ENCODE measurements around the gene SCN7A.
"Not testable (repeated sequence)": the region's sequence is repeated elsewhere in the genome, so short reads cannot be mapped to it uniquely, and the experiment has no call there.

Gene SCN7A

GRCh38 chr2:166494140-166494624, at the start of gene SCN7A:
SCN7A (minus strand) TSS chr2:166494249; CDS start chr2:166477696, 16,553 bp downstream.
- no peak for DNase-seq

- DNase-seq, result no peak
Measured at GRCh38 chr2:166539340-166540162, 45.5 kb upstream of the SCN7A start.

GRCh38 chr2:166536111-166536510, 42.1 kb upstream of the SCN7A start:
- no peak for DNase-seq

DNA sequence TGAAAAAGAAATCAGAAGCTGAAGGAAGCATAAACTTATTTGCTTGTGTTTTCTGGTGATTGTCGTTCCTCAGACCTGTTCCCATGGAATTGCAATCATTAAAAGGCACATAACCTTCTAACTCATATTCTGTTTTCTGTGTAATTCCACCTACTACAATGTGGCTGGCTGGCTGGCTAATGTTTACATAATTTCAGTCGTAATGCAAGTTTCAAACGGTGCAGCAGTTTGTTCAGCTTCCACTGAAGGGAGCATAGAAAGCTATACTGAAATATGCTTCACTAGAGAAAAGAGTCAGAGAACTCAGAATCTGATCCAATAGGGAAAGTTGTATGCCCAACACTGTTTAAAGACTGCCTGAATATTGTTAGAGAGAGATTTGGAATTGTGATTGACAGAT, 27.1 kb upstream of the SCN7A start:
- DNase-seq, result no peak

DNA sequence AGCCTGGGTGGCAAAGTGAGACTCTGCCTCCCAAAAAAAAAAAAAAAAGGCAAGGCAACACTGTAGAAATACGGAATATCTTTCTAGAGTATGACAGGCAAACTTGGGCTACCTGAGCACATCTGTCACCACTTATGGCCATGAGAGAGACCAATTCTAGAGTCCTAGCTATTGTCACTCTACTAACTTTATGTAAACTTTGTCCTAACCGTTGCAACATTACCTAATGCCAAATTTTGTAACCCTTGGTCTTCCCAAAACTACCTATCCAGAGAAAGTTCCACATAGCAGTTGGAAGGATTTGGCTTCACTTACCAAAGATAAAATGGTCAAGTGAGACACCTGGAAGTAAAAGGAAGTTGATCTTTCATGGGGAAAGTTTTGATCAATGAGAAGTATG, 26.6 kb upstream of the SCN7A start:
- no peak for DNase-seq

- no peak for DNase-seq
Measured at GRCh38 chr2:166519391-166519962, 25.4 kb upstream of the SCN7A start.

GRCh38 chr2:166518634-166519390, 24.8 kb upstream of the SCN7A start:
- no peak for DNase-seq

- DNase-seq, result no peak
Measured at GRCh38 chr2:166517533-166518061, 23.5 kb upstream of the SCN7A start.

DNA sequence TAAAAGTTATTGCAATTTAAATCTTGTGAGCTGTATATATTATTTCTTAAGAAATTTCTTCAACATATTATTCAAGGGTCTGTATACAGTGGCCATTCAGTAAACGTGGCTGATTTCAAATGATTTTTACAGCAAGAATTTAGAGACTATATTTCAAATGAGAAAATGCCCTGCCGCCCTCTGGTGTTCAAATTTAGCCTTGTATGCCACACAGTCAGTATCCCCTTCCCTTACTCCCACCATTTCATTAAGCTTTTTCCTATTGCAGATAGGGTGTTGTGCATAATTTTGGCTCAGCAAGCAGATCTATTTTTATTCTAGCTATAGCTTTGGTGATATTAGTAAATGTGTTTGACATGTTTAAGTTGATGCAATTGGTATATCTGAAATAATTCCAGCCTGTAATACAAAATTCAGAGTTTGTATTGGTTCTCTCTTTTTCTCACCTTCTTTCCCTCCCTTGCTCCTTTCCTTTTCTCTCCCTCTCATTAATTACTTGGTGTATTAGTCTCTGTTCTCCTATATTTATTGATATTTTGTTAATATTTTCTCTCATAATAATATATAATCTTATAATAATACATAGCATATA, 22.8 kb upstream of the SCN7A start:
- no peak for DNase-seq

- no peak for DNase-seq
Measured at GRCh38 chr2:166513952-166514351, 19.9 kb upstream of the SCN7A start.

DNA sequence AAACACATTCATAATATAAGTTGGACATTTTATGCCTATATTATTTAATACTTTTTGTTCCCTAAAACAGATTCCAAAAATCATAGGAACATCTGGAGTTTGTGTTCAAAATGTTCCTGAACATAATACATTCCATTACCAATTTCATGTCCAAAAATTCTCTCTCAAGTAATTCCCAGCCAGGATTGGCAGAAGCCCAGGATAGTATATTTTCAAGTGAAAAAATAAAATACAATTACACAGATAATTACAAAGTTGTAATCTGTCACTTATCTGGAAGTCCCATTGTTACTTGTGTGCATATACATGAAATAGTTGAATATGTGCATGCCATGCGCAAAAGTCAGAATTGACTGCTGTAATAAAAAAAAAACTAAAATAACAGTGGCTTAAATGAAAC, 5.2 kb upstream of the SCN7A start:
- DNase-seq, result no peak

- no peak for DNase-seq
Measured at GRCh38 chr2:166491461-166491860, 2.6 kb downstream of the SCN7A start.

DNA sequence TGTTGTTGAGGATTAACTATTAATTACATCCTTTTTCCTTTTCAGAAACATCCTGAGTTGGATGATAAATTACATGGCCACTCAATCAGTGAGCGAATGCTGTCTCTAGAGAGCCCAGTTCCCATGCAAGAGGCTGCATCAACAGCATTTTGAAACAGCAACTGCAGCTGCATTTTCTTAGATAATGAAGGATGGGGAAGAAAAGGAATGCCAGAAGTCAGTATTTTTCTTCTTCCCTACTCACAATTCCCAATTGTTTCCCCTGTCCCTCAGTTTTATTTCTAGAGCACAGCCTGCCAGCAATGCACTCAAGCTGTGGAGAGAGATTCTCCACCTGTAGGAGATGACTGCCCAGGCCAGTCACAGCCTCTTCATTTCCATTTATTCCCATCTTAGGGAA, 6.9 kb downstream of the SCN7A start:
- DNase-seq, result no peak

GRCh38 chr2:166485558-166486178, 8.4 kb downstream of the SCN7A start:
- no peak for DNase-seq

DNA sequence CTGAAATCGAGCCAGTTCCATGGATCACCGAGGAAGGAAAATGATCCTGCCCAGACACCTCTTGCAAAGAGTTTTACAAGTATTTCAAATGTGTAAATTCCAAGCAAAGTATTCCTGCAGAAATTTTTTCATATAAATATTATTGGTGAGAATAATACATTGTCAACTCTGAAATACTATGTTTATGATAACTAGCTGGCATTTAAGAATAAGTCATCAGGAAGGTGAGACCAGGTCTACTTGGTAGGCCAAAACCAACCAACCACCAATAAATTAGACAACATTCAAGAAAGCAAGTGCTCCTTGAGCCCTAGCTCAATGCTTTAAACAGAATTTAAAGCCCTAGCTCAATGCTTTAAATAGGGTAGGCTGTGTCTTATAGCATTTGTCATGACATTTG, 21.7 kb downstream of the SCN7A start:
- no peak for DNase-seq

DNA sequence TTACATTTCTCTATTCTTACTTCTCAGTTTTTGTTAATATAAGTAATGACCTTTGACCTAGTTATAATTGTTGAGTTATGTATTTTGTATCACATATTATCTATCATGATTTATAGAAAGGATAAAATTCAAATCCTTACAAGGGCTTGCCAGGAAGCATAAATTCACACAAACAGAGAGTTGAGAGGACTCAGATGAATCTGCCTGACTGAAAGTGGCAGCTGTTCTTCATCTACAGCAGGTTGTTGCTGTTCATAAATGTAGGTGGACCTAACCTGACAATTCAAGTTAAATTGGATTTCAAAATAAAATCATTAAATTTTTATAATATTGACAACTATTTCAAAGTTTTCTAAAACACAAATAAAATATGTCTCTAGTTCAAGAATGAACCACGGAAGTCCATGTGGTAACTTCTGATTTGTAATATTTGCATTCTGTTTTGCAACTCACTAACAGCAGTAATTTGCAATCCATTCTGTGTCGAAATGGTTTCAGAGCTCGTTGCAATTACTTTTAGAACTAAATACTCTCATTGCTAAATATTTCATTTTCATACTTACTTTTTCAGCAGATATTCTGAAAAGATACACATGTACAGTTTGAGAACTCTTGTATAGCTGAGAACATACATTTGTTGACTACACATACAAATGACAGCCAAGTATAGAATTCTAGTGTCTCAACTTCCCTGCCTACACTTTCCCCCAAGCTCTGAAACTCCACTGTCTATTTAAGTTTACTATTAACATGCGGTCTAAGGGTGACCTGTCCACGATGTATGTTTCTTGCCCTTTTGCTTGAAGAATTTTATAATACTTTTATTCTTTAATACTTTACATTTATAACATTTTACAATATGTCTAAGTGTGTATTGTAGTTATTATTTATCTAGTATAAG, 25.7 kb downstream of the SCN7A start:
- DNase-seq, result no peak

DNA sequence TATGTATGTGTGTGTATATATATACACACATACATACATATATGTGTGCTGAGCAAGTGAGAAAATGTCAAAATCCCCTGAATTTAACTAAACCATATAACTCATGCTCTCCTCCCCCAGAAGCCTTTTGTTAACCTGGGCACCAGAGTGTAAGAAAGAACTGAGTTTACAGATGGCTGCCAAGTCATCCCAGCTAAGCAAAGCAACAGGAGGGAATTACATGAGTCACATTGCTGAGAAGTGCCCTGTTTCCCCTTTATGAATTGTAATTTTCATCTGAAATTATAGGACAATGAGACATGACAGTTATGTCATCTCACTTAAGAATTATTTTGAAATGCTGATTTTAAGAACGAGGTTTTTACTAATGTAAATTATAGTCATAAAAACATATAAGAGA, 29.9 kb downstream of the SCN7A start:
- DNase-seq, result no peak

GRCh38 chr2:166463640-166464039, 30.4 kb downstream of the SCN7A start:
- DNase-seq, result no peak

GRCh38 chr2:166458674-166459073, 35.4 kb downstream of the SCN7A start:
- no peak for DNase-seq

DNA sequence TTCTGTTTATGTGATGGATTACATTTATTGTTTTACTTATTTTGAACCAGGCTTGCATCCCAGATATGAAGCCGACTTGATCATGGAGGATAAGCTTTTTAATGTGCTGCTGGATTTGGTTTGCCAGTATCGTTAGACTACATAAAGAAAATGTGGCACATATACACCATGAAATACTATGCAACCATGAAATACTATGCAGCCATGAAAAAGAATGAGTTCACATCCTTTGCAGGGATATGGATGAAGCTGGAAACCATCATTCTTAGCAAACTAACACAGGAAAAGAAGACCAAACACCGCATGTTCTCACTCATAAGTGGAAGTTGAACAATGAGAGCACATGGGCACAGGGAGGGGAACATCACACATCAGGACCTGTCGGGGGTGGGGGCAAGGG, 38.2 kb downstream of the SCN7A start:
- not testable (repeated sequence) for DNase-seq

DNA sequence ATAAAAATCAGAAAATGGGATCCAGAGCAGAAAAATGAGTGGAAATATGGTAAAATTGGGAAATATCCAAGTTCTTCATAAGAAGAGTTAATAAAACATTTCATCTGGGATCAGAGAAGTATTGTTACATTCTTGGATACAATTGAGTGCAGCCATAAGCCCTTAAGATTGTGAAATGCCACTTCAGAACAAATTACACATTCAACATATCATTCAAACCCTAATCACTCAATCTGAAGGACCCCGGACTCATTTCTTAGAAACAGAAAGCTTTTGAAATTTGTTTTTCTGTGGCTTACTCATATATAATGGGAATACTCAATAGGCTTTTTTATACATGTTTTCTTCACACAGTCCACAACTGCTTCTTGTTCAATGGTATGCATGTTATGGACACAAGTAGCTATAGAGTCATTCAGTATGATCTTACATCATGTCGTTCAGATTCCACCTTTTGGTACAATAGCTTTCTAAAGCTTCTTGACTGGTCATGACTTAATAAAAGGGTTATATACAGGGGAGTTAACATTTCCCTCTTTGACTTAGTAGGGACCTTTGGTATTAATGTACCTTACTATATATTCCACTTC, 39.9 kb downstream of the SCN7A start:
- DNase-seq, result no peak
